ENCODE data around the gene RETN.
"Not testable (repeated sequence)": the region's sequence is repeated elsewhere in the genome, so short reads cannot be mapped to it uniquely, and the experiment has no call there.

GRCh38 chr19:7643629-7644549 lies 25.0 kb upstream of the RETN start:
- TF ChIP-seq TCF12 (IDR thresholded peaks at IDR 0.05; ENCODE audit: low read depth, low read length); SUZ12 (IDR thresholded peaks at IDR 0.05; ENCODE audit: low read length); POLR2A (IDR thresholded peaks at IDR 0.05; ENCODE audit: control extremely low read depth in 1 of 2, low read depth in 2 of 2, low read length in 2 of 2): not testable (repeated sequence)

All from H1 (cell line).